Keratinocyte (primary cell): ENCODE data around the gene ST6GAL1. TPM values are rescaled to one million over a fixed set of nuclear protein-coding genes. Genes with fewer than 3 reads are reported as not detected.

ENCODE experiments used
- DNase-seq: peaks from one replicate; pipeline ENCODE4 v3.0.0-alpha.2; 2011; ENCODE audit warnings: low read depth, missing footprints, low spot score
- FAIRE-seq: peaks from 2 replicates; lab custom pipeline; 2011; peaks lifted over from hg19 to GRCh38; lab: Jason Lieb, UNC
- H2AFZ ChIP-seq: 2 replicates; pipeline ENCODE4 v1.6.0; 2012; ENCODE audit warnings: low read length, control low read depth, inconsistent platforms; ENCODE audit not compliant: control insufficient read depth
- H3K27ac ChIP-seq: 2 replicates; pipeline ENCODE4 v1.5.1; 2011; ENCODE audit warnings: low read length; ENCODE audit not compliant: control insufficient read depth, insufficient read depth
- H3K27me3 ChIP-seq: 3 replicates; pipeline ENCODE4 v1.6.0; 2011; ENCODE audit warnings: low read length; ENCODE audit not compliant: control insufficient read depth, insufficient read depth; ENCODE audit errors: extremely low read depth
- H3K36me3 ChIP-seq, 2 experiments: 2 replicates in 1 of 2; 3 replicates in 1 of 2; pipeline ENCODE4 v1.5.1; 2011; ENCODE audit warnings: low read length in 2 of 2, mild to moderate bottlenecking in 1 of 2; ENCODE audit not compliant: control insufficient read depth in 2 of 2, insufficient read depth in 2 of 2; ENCODE audit errors: extremely low read depth in 1 of 2
- H3K4me1 ChIP-seq: 3 replicates; pipeline ENCODE4 v1.5.1; 2011; ENCODE audit warnings: low read length; ENCODE audit not compliant: control insufficient read depth, insufficient read depth; ENCODE audit errors: extremely low read depth
- H3K4me2 ChIP-seq: 3 replicates; pipeline ENCODE4 v1.6.0; 2011; ENCODE audit warnings: low read depth, low read length; ENCODE audit not compliant: control insufficient read depth, insufficient read depth; ENCODE audit errors: extremely low read depth
- H3K4me3 ChIP-seq, 3 experiments: fragments of 200-600 bp in 1 of 3; sonication (generic) in 1 of 3; 2 replicates in 2 of 3; 3 replicates in 1 of 3; pipeline ENCODE4 v1.5.1; 2011 to 2016; ENCODE audit warnings: low read length in 3 of 3, mild to moderate bottlenecking in 3 of 3, control low read depth in 2 of 3, inconsistent platforms in 1 of 3, low read depth in 1 of 3, mixed read lengths in 1 of 3, mixed run types in 1 of 3, moderate library complexity in 1 of 3; ENCODE audit not compliant: control insufficient read depth in 2 of 3, insufficient read depth in 2 of 3; ENCODE audit errors: extremely low read depth in 1 of 3
- H3K79me2 ChIP-seq: 2 replicates; pipeline ENCODE4 v1.6.0; 2012; ENCODE audit warnings: low read length; ENCODE audit not compliant: control insufficient read depth, insufficient read depth
- H3K9ac ChIP-seq: 3 replicates; pipeline ENCODE4 v1.6.0; 2011; ENCODE audit warnings: low read length; ENCODE audit not compliant: control insufficient read depth, insufficient read depth; ENCODE audit errors: extremely low read depth
- H3K9me1 ChIP-seq: 3 replicates; pipeline ENCODE4 v1.6.0; 2011; ENCODE audit warnings: low read length; ENCODE audit not compliant: control insufficient read depth, insufficient read depth; ENCODE audit errors: extremely low read depth
- H3K9me3 ChIP-seq: 2 replicates; pipeline ENCODE4 v1.5.1; 2012; ENCODE audit warnings: low read depth, low read length; ENCODE audit not compliant: control insufficient read depth
- H4K20me1 ChIP-seq: 3 replicates; pipeline ENCODE4 v1.6.0; 2011; ENCODE audit warnings: low read length; ENCODE audit not compliant: control insufficient read depth, insufficient read depth; ENCODE audit errors: extremely low read depth
- EZH2 ChIP-seq: IDR thresholded peaks from one replicate; pipeline ENCODE4 v1.6.1; 2012; ENCODE audit warnings: inconsistent platforms, mild to moderate bottlenecking, low read length, moderate library complexity
- dilution Hi-C: fragments of 300-500 bp; cut with MboI; formaldehyde crosslinking; loops from one replicate; pipeline ENCODE4 v1.7.0; 2020; ENCODE audit warnings: low sequenced_read_pairs; ENCODE audit not compliant: extremely low pct_ligation_motif_present
- polyA plus RNA-seq, 5 experiments: library from polyadenylated mRNA; depleted of rRNA in 3 of 5; stranded (reverse) in 3 of 5; stranded (forward) in 1 of 5; unstranded in 1 of 5; fragments of >200 nt; gene quantifications; 1 replicate in 1 of 5; 2 replicates in 3 of 5; 3 replicates in 1 of 5; pipeline versions ENCODE4 v1.2.1 to v1.2.3, GENCODE V29; 2011 to 2012; ENCODE audit warnings: missing spikeins in 2 of 5, low read depth in 1 of 5, low replicate concordance in 1 of 5
- TF ChIP-seq, protein P1 (sequence below), 3 experiments: IDR thresholded peaks in 1 of 3; conservative IDR thresholded peaks in 1 of 3; optimal IDR thresholded peaks in 1 of 3; 2 replicates in 2 of 3; 3 replicates in 1 of 3; pipeline versions ENCODE3 to v1.5.1; 2011; ENCODE audit warnings: low read length in 3 of 3, mild to moderate bottlenecking in 3 of 3, moderate library complexity in 2 of 3, control low read depth in 1 of 3, inconsistent platforms in 1 of 3; ENCODE audit not compliant: insufficient read depth in 2 of 3; ENCODE audit errors: extremely low read depth in 1 of 3

ST6GAL1 gene
- polyA plus RNA-seq, 1 donor (not counting 4 experiments of a cell fraction or from before 2014, with no cell fraction given), result 7.5 TPM

DNA sequence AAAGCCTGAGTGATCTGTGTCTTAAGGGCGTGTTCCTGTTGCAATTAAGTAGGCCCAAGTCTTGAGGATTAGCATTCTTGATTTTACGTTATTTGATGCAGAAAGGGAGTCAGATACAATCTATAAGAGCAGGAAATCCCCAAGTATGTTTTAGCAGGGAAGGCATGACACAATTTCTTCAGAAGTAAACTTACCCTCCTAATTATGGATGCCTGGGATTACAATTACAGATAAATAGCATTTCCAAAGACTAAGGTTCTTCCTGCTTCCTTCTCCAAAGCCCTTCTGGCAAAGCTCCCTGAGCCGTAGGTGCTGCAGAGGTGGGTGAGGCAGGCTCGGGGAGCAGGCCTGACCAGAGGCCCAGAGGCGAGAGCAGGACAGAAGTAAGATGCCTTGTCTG, 34.9 kb upstream of the ST6GAL1 start:
- TF ChIP-seq, protein P1, sequence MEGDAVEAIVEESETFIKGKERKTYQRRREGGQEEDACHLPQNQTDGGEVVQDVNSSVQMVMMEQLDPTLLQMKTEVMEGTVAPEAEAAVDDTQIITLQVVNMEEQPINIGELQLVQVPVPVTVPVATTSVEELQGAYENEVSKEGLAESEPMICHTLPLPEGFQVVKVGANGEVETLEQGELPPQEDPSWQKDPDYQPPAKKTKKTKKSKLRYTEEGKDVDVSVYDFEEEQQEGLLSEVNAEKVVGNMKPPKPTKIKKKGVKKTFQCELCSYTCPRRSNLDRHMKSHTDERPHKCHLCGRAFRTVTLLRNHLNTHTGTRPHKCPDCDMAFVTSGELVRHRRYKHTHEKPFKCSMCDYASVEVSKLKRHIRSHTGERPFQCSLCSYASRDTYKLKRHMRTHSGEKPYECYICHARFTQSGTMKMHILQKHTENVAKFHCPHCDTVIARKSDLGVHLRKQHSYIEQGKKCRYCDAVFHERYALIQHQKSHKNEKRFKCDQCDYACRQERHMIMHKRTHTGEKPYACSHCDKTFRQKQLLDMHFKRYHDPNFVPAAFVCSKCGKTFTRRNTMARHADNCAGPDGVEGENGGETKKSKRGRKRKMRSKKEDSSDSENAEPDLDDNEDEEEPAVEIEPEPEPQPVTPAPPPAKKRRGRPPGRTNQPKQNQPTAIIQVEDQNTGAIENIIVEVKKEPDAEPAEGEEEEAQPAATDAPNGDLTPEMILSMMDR (optimal IDR thresholded peaks at IDR 0.05 in 1 of 3, IDR thresholded peaks at IDR 0.05 in 1 of 3, conservative IDR thresholded peaks at IDR 0.05 in 1 of 3; ENCODE audit: extremely low read depth in 1 of 3, insufficient read depth in 2 of 3, low read length in 3 of 3), result no peak
- no peak for TF ChIP-seq EZH2
- H3K9me3 ChIP-seq, result no peaks in the 10 kb centered on the region
- no peak overlapping the region for H3K27ac ChIP-seq
- no peaks in the 10 kb centered on the region for H4K20me1 ChIP-seq
- H2AFZ ChIP-seq, result no peak overlapping the region
- FAIRE-seq (no peak), DNase-seq (no peak)
- no peaks in the 10 kb centered on the region for H3K36me3 ChIP-seq
- H3K4me3 ChIP-seq, result no peak overlapping the region
- H3K4me2 ChIP-seq, result no peak overlapping the region
- no peak overlapping the region for H3K9ac ChIP-seq
- dilution Hi-C loops, result no loop called here
- H3K4me1 ChIP-seq, result no peaks in the 10 kb centered on the region
- H3K9me1 ChIP-seq, result no peaks in the 10 kb centered on the region
- H3K27me3 ChIP-seq, result no peaks in the 10 kb centered on the region
- H3K79me2 ChIP-seq, result no peaks in the 10 kb centered on the region

DNA sequence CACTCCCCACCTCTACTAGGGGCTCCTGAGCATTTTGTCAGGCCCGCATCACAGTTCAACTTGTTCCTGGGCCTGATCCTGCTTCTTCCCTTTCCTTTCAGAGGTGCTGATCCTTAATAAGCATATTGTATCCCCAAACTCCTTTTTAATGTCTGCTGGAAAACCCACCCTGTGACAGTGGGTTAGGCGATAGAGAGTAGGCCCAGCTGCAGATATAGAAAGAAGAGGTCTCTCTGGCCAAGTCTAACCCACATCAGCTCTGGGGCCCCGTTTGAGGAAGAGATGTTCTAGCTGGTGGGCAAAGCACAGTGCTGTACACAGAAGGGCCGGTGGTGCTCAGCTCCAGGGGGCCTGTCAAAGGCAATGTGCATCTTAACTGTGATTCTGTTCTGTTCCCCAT, 34.3 kb upstream of the ST6GAL1 start:
- Histone ChIP-seq H3K27me3 (no peaks in the 10 kb centered on the region), H3K4me3 (no peak overlapping the region), H4K20me1 (no peaks in the 10 kb centered on the region), H3K36me3 (no peaks in the 10 kb centered on the region), H3K4me2 (no peak overlapping the region), H3K79me2 (no peaks in the 10 kb centered on the region), H3K27ac (no peak overlapping the region), H3K9me3 (no peaks in the 10 kb centered on the region), H3K9me1 (no peaks in the 10 kb centered on the region), H3K9ac (no peak overlapping the region), H2AFZ (no peak overlapping the region), H3K4me1 (peaks cover 5% of the 10 kb centered on the region)
- no peak for FAIRE-seq
- dilution Hi-C loops, result no loop called here
- TF ChIP-seq EZH2, result no peak
- TF ChIP-seq, protein P1 (optimal IDR thresholded peaks at IDR 0.05 in 1 of 3, IDR thresholded peaks at IDR 0.05 in 1 of 3, conservative IDR thresholded peaks at IDR 0.05 in 1 of 3; ENCODE audit: extremely low read depth in 1 of 3, insufficient read depth in 2 of 3, low read length in 3 of 3), result no peak
- no peak for DNase-seq
